COLO829 (cell line): ENCODE results near the gene SMIM41.

Experiments used
- DNase-seq: peaks from one replicate; pipeline ENCODE4 v3.0.0; 2012; ENCODE audit warnings: low spot score

The SMIM41 gene

GRCh38 chr12:52122540-52122871 is 43.0 kb downstream of the SMIM41 start:
- no peak for DNase-seq

GRCh38 chr12:52122904-52123303 is 43.4 kb downstream of the SMIM41 start:
- no peak for DNase-seq

DNA sequence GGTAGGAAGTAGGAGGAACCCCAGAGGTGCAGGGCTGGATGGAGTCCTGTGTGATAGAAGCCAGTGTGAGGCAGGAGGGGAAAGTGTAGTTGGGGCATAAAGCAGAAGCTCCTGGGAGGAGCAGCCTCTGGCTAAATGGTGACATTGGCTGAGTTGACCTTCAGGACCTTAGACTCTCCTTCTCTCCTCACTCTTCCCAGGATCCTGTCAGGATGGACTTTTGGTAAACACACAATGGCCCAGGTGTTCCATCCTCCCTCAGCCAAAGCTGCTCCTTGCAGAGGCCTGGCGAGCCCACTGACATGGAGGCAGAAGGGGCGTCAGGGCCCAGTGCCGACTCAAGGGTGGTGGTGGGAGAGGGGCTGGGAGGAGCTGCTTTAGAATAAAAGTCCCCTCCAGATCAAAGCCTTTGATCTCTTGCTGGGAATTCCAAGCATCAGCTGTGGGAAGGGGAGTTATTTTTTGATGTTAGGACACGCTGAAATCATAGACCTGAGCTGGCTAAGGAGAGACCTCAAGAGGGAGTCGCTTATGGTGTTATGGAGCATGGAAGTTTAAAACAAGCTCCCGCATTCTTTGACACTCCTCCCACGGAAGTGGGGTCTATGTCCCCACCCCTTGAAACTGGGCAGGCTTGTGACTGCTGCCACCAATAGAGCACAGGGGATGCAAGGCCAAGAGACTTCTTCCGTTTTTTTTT is 44.1 kb downstream of the SMIM41 start:
- DNase-seq: no peak

DNA sequence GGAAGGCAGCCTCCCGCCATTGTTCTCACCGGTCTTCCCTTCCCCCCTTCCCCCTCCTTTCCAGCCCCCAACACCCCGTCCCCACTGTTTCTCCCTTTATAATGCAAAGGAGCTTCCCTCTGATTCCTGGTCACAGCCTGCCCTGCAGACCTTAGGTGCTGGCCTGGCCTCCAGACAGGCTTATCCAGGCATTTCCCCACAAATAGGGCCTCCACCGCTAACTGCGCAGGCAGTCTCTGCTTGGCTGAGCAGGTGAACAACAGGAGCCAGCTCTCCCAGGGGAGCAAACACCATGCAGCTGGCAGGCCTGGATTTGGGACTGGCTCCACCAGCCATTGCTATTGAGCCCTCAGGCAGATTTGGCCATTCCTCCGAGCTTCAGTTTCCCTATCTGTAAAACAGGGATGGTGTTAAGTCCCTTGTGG is 46.0 kb downstream of the SMIM41 start:
- DNase-seq: no peak

DNA sequence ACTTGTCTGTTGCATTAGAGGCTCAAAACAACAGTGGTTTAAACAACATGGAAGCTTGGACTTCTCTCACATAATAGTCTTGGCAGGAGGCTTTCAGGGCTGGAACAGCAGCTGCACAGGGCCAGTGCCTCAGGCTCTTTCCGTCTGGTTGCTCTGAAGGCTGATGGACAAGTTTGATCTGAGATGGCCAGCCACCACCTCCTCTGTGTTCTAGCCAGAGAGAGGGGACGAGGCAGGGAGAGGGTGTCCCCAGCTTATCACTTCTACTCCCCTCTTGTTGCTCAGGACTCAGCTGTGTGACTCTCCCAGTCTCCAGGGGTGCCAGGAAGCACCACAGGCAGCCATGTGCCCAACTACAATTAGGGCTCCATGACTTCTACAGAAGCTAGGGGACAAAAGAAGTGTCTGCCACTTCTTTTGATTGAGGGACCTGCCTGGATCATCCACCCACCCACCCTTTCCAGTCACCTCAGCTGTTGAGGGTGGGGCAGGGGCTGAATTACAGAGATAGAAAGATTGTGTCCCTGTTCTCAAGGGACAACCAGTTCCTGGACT is 46.6 kb downstream of the SMIM41 start:
- no peak for DNase-seq

DNA sequence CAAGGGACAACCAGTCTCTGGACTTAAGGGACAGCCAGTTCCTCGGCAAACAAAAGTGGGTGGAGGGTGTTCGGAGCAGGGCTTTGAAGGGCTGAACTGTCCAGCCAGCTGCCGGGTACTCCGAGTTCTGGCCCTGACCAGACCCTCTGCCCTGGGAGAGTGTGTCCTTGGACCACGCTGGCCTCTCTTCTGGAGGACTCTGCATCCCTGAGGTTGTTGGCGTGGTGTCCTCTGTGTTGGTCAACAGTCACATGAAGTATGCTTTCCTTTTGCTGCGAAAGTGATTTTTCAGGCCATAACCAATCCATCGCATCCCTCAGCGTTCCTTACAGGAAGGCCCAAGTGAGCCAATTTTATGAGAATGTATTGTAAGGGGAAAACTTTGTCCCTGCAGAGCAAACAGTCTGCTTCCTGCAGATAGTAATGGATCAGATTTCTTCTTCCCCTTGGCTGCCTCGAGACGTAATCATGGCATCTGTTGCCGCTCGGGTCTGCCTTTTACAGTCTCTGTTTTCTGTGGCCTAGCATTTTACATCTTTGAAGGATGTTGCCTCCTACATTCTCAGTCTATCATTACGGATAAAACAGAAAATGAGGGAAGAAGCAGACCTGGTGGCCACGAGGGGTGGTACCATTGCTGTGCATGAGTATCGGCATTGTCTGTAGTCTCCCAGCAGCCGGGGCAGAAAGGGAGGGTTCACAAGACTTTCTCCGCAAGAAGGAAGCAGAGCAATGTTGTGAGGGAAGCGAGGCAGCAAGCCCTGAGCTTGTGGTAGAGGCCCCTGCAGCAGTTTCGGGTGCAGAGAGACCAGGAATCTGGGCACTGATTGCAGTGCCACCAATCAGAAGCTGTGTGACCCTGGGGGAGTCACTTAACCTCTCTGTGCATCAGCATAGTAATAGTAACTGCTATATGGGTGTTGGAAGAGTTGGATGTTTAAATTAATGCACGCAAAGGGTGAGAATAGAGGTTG is 47.4 kb downstream of the SMIM41 start:
- no peak for DNase-seq

DNA sequence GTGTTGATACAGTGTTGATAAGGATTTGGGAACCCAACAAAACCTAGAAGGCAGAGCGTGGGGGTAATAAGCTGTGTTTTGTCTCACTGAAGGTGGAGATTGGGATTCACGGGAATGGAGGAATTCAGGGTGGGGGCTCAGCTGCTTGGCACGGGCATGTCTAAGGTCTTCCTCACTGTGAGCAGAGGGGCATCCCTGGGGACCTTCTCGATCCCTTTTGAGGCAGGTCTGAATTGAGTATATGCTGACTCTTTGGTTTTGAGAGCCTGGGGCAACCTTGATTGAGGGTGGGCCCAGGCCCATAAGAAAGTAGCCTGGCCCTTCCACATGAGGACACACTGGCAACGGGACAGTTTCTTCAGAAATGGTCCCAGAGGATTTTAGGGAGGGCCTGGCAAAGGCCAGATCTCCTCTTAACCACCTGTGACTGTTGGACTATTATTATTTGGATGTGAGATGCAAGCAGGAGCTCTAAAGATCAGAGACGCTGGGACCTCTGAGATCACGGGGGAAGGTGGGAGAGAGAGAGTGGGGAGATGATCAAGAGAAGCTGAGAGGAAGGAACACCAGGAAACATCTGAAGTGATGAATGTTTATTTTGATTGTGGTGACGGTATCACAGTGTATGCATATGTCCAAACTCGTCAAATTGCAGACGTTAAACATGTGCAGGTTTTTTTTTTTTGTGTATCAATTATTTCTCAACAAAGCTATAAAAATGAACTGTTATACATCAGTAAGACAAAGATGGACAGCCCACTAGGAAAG is 48.4 kb downstream of the SMIM41 start:
- no peak for DNase-seq

DNA sequence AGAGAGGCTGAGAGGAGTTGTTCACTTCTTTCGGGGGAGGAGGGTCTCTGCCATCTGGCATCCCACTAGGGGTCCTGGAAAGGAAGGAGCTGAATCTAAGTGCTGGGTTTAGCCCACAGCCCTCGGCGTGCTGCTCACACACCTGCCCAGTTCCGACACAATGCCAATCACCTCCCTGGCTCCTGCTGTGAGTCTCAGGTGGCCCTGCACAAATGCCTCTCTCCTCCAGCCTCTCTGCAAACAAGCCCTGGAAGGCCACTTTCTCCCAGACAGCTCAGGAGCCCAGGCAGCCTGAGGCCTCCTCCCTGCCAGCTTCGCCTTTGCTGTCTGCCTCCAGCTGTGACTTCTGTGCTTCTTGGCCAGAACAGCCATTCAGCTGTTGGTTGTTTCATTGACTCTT is 51.2 kb downstream of the SMIM41 start:
- DNase-seq: no peak

DNA sequence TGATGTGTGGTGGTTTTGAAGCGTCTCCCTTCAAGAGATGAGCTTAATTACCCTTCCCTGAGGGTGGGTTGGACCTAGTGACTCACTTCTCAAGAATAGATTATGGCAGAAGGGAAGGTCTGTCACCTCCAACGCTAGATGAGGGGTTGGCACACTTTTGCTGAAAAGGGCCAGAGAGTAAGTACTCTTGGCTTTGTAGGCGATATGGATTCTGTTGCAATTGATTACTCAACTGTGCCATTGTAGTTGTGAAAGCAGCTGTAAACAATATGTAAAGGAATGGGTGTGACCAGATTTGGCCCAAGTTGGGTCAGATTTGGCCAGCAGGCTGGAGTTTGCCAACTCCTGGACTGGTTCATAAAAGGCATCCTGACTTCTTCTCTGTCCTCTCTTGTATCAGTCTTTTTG is 53.3 kb downstream of the SMIM41 start:
- DNase-seq: no peak

GRCh38 chr12:52137746-52138145 is 58.2 kb downstream of the SMIM41 start:
- no peak for DNase-seq

GRCh38 chr12:52139147-52139546 is 59.6 kb downstream of the SMIM41 start:
- no peak for DNase-seq

- DNase-seq: peak; percentile 64
Measured at GRCh38 chr12:52139579-52140062, 60.1 kb downstream of the SMIM41 start.

- DNase-seq: no peak
Measured at GRCh38 chr12:52141306-52141705, 61.8 kb downstream of the SMIM41 start.

GRCh38 chr12:52141875-52142274 is 62.4 kb downstream of the SMIM41 start:
- no peak for DNase-seq

DNA sequence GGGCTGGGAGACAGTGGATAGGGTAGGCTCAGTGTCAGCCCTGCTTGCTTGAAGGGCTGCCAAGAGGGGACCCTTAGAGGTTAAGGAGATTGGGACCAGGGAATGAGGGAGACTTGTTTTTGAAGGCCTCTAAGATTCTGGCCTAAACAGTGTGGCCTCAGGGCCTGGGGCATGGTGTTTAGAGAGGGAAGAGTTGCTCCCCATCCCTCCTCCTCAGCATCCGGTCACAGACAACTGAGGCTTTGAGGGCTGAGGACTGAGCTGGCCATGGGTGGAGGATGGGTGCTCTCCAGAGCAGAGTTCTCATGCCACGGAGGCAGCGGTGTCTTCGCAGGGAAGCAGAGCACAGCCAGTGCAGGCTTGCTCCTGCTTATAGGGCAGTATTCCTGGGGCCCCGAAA is 62.9 kb downstream of the SMIM41 start:
- peak; percentile 29 for DNase-seq

DNA sequence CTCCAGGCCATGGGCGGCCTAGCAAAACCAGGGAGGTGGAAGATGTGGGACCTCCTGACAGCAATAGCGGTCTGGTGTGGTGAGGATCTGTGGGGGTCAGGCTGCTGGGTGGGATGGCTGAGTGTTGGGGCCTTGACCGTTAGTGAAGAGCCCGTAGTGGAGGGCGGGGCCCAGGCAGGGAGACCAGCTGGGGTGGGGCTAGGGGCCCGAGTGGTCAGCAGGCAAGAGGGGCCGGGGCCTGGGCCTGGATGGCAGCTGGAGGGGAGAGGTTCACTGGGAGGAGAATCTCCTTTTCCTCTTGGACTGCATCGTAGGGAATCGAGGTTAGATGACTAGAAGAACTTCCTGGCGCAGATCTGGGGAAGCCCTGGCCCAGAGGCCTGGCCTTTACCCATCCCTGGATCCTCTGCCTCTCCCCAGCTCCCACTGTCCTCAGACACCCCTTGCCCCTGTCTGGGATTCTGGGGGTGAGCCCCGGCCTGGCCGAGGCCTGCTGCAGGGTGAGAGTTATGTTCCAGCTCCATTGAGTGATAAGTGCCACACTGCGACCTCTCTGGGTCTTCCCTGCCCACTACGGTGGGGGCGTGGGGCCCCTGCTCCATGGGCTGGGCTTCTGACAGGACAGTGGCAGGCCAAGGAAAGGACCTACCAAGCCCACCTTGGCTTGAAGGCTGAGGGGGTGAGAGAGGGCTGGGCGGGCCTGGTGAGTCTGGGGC is 65.2 kb downstream of the SMIM41 start:
- no peak for DNase-seq

DNA sequence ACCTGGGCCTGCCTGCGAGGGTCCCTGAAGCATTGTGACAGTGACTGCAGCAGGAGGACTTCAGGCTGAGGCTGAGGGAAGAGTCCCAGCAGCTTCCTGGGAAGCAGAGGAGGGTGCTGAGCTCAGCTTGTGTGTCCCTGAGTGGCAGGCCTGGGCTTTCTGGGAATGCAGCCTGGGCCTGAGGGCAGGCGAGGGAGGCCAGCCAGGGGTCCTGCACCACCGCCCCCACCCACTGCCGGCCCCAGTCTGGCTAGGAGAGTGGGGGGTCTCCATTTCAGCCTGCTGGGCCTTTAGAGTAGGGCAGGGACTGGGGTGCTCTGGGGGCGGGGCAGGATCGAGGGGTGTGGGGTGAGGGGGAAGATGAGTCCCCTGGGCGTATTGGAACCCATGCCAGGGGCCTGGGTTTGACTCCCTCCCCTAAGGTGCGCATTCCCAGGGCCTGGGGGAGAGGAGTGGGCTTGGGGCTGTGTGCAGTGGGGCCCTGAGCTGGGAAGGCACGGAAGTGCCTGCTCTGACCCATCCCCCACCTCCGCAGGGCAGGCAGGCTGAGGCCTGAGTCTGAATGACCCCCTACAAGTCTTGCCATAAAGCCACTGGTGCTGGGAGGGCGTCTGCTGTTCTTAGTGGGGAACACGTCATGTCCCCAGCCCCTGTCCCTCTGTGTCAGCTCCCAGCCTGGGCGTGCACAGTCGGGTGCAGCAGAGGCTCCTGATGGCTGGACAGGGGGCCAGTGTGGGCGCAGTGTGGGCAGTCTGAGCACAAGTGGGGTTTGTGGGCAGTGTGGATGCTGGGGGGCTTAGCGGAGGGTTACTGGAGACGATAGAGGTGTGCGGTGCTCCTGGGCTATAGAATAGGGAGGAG is 66.0 kb downstream of the SMIM41 start:
- no peak for DNase-seq

DNA sequence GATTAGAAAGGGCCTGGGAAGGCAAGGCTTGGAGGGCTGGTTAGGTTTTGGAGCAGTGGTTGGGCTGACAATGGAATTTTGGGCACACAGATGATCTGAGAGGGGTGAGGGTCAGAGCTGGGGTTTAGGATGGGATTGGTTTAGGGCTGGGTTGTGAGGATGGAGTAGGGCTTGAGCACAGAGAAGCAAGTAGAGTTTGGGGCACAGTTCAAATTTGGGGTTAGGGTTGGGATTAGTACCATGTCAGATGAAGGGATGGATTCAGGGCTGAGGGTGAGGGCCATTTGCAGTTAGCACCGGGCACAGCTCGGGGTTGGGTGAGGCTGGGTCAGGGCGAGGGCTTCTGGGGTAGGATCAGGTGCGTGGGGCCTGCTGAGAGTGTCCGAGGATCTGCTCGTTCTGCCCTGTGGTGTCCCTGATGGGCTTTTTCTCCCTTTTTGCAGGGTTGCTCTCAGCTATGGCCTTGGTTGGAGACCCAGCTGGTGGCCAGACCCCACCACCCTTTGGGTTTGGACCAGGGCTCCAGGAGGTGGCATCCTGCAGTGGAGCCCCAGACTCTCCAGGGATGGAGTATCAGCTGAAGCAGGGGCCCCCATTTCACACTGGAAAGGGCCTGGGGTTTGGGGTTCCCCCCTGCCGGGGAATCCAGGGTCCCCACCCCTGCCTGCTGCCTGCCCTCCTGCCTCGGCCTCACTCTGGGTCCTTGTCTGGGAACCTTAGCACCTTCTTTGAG is 66.8 kb downstream of the SMIM41 start:
- no peak for DNase-seq

- no peak for DNase-seq
Measured at GRCh38 chr12:52146822-52147366, 67.4 kb downstream of the SMIM41 start.
